CD14-positive monocyte (primary cell): ENCODE measurements around the gene HOXB3. TPM values are rescaled to one million over a fixed set of nuclear protein-coding genes. Genes with fewer than 3 reads are reported as not detected.

Source experiments
- DNase-seq, 3 donors: peaks; one replicate each; pipeline ENCODE4 v3.0.0-alpha.2; 2011 to 2022
- H2AFZ ChIP-seq: 2 replicates; pipeline ENCODE4 v1.6.0; 2012; ENCODE audit warnings: mild to moderate bottlenecking, low read depth, low read length, inconsistent platforms; ENCODE audit not compliant: insufficient read depth, poor library complexity, severe bottlenecking
- H3K27ac ChIP-seq, 2 donors: 1 replicate in 1 of 2; 2 replicates in 1 of 2; pipeline ENCODE4 v1.5.1; 2012 to 2013; ENCODE audit warnings: low read length in 2 of 2, control low read depth in 1 of 2, inconsistent platforms in 1 of 2, low read depth in 1 of 2, mild to moderate bottlenecking in 1 of 2
- H3K27me3 ChIP-seq, 2 donors: one replicate each; pipeline versions ENCODE4 v1.6.0 to v1.6.1; 2011 to 2013; ENCODE audit warnings: low read length in 2 of 2; ENCODE audit not compliant: control insufficient read depth in 2 of 2, insufficient read depth in 2 of 2
- H3K36me3 ChIP-seq, 2 donors: replicated peaks in 1 of 2; 1 replicate in 1 of 2; 2 replicates in 1 of 2; pipeline versions ENCODE4 v1.5.1 to v1.6.1; 2012 to 2013; ENCODE audit warnings: low read length in 2 of 2, control low read depth in 1 of 2, inconsistent platforms in 1 of 2, mild to moderate bottlenecking in 1 of 2; ENCODE audit not compliant: insufficient read depth in 2 of 2, control insufficient read depth in 1 of 2
- H3K4me1 ChIP-seq, 2 donors: 1 replicate in 1 of 2; 2 replicates in 1 of 2; pipeline versions ENCODE4 v1.5.1 to v1.6.1; 2012 to 2013; ENCODE audit warnings: low read length in 2 of 2, control low read depth in 1 of 2, inconsistent platforms in 1 of 2, mild to moderate bottlenecking in 1 of 2, moderate library complexity in 1 of 2; ENCODE audit not compliant: insufficient read depth in 2 of 2, control insufficient read depth in 1 of 2
- H3K4me2 ChIP-seq: replicated peaks from 2 replicates; pipeline ENCODE3; 2012; ENCODE audit warnings: low read length, moderate library complexity, mild to moderate bottlenecking; ENCODE audit not compliant: poor library complexity, severe bottlenecking; ENCODE audit errors: extremely low read depth
- H3K4me3 ChIP-seq, 3 experiments: fragments of 200-600 bp in 1 of 3; sonication (generic) in 1 of 3; replicated peaks in 1 of 3; 1 replicate in 2 of 3; 2 replicates in 1 of 3; pipeline ENCODE4 v1.5.1; 2011 to 2013; ENCODE audit warnings: low read length in 3 of 3, mild to moderate bottlenecking in 3 of 3, control low read depth in 2 of 3, low read depth in 2 of 3, inconsistent platforms in 1 of 3, moderate library complexity in 1 of 3
- H3K79me2 ChIP-seq: 2 replicates; pipeline ENCODE4 v1.6.0; 2012; ENCODE audit warnings: mild to moderate bottlenecking, control low read depth, inconsistent platforms, low read length, moderate library complexity; ENCODE audit not compliant: insufficient read depth
- H3K9ac ChIP-seq: 2 replicates; pipeline ENCODE4 v1.6.0; 2017; ENCODE audit warnings: low read length, mild to moderate bottlenecking; ENCODE audit not compliant: insufficient read depth, poor library complexity, severe bottlenecking
- H3K9me3 ChIP-seq, 2 donors: replicated peaks in 1 of 2; 1 replicate in 1 of 2; 2 replicates in 1 of 2; pipeline versions ENCODE4 v1.5.1 to v1.6.1; 2012 to 2013; ENCODE audit warnings: low read length in 2 of 2, control low read depth in 1 of 2; ENCODE audit not compliant: control insufficient read depth in 1 of 2, insufficient read depth in 1 of 2
- H4K20me1 ChIP-seq: 2 replicates; pipeline ENCODE4 v1.6.0; 2012; ENCODE audit warnings: mild to moderate bottlenecking, low read length, control low read depth, moderate library complexity; ENCODE audit not compliant: insufficient read depth
- H3K27ac Mint-ChIP-seq, 7 donors: one replicate each; pipeline ENCODE4 v1.8.0; 2020; ENCODE audit warnings: mild to moderate bottlenecking in 7 of 7, mixed read lengths in 7 of 7, moderate library complexity in 6 of 7, inconsistent platforms in 2 of 7
- H3K27me3 Mint-ChIP-seq, 3 donors: one replicate each; pipeline ENCODE4 v1.8.0; 2021 to 2022; ENCODE audit warnings: low read depth in 3 of 3, mild to moderate bottlenecking in 3 of 3, mixed read lengths in 3 of 3, moderate library complexity in 3 of 3, inconsistent platforms in 1 of 3
- H3K36me3 Mint-ChIP-seq, 2 donors: one replicate each; pipeline ENCODE4 v1.8.0; 2020; ENCODE audit warnings: mixed read lengths in 2 of 2, inconsistent platforms in 1 of 2, mild to moderate bottlenecking in 1 of 2
- H3K4me1 Mint-ChIP-seq: one replicate; pipeline ENCODE4 v1.8.0; 2020; ENCODE audit warnings: mild to moderate bottlenecking, mixed read lengths
- H3K4me3 Mint-ChIP-seq, 2 donors: one replicate each; pipeline ENCODE4 v1.8.0; 2020; ENCODE audit warnings: mild to moderate bottlenecking in 2 of 2, mixed read lengths in 2 of 2, moderate library complexity in 1 of 2
- H3K9me3 Mint-ChIP-seq, 7 donors: one replicate each; pipeline ENCODE4 v1.8.0; 2020 to 2022; ENCODE audit warnings: mixed read lengths in 7 of 7, mild to moderate bottlenecking in 6 of 7, moderate library complexity in 6 of 7, inconsistent platforms in 2 of 7
- CTCF ChIP-seq: fragments of 200-600 bp; IDR thresholded peaks from one replicate; pipeline ENCODE4 v1.8.0; 2022; ENCODE audit warnings: antibody characterized with exemption, mild to moderate bottlenecking
- WGBS: methylation state at CpG from one replicate; pipeline ENCODE4 v1.1.5; 2013; ENCODE audit warnings: missing lambda C conversion rate; ENCODE audit not compliant: insufficient coverage; 5-methylcytosine and 5-hydroxymethylcytosine counted together
- intact Hi-C, 2 donors: fragments of 100-400 bp; cut with micrococcal nuclease; formaldehyde crosslinking; loops; one replicate each; pipeline versions ENCODE4 v1.15.0 to v1.15.1; 2023
- polyA plus RNA-seq, 3 donors: library from polyadenylated mRNA; depleted of rRNA in 1 of 3; unstranded in 2 of 3; stranded (reverse) in 1 of 3; fragments of 300-500 nt in 2 of 3; fragments of >200 nt in 1 of 3; fragmentation: Illumina TruSeq in 2 of 3; gene quantifications; 1 replicate in 2 of 3; 2 replicates in 1 of 3; pipeline ENCODE4 v1.2.3, GENCODE V29; 2012 to 2021

The HOXB3 gene
- polyA plus RNA-seq, 3 donors = 0.56 TPM; not detected in 2

GRCh38 chr17:48545022-48545375 lies 45.0 kb downstream of the HOXB3 start, which contains the start of gene HOXB2:
TSS of gene HOXB2 (minus strand) at chr17:48545109. CDS start at chr17:48544911, 198 bp downstream.
- Histone ChIP-seq H3K4me2 (peak within 1 kb of the TSS; percentile 73), H3K4me3 (peak within 1 kb of the TSS; percentile 57 to 83 (median 62)), H3K4me1 (peaks cover 41 to 58% of the 10 kb centered on the region in 2 donors), H3K27me3 (peaks cover 35 to 78% of the 10 kb centered on the region in 2 donors), H3K79me2 (no peaks in the 10 kb centered on the region), H4K20me1 (no peaks in the 10 kb centered on the region), H3K27ac (peak within 1 kb of the TSS in 1 of 2 donors; percentile 42), H3K36me3 (no peaks in the 10 kb centered on the region), H2AFZ (peak within 1 kb of the TSS; percentile 97), H3K9ac (peak within 1 kb of the TSS; percentile 57), H3K9me3 (no peaks in the 10 kb centered on the region)
- Mint-ChIP-seq H3K27me3 (peaks cover 78 to 85% (median 83%) of the 10 kb centered on the region in 3 donors), H3K9me3 (peaks cover 0 to 27% (median 18%) of the 10 kb centered on the region in 7 donors), H3K4me3 (peak within 1 kb of the TSS; percentile 81 to 92), H3K4me1 (peaks cover 62% of the 10 kb centered on the region), H3K27ac (peak within 1 kb of the TSS in 6 of 7 donors; percentile 2 to 90 (median 61)), H3K36me3 (peaks cover 5 to 17% of the 10 kb centered on the region in 2 donors)
- intact Hi-C loops = no loop called here
- TF ChIP-seq CTCF = no peak
- no CpG with 5 or more reads among the region's 12 CpGs for WGBS
- no peak for DNase-seq

- H3K4me3 Mint-ChIP-seq = peak overlapping the region; percentile 81 to 92
- intact Hi-C loops = no loop called here
- peak in 2 of 3 donors; percentile 27 to 35 for DNase-seq
- H3K4me1 Mint-ChIP-seq = peaks cover 62% of the 10 kb centered on the region
- peak overlapping the region; percentile 57 for H3K9ac ChIP-seq
- H3K27me3 ChIP-seq = peaks cover 40 to 84% of the 10 kb centered on the region in 2 donors
- TF ChIP-seq CTCF = no peak
- peak overlapping the region; percentile 97 for H2AFZ ChIP-seq
- H3K79me2 ChIP-seq = no peaks in the 10 kb centered on the region
- peak overlapping the region; percentile 57 to 83 (median 62) for H3K4me3 ChIP-seq
- H3K36me3 Mint-ChIP-seq = peaks cover 5 to 17% of the 10 kb centered on the region in 2 donors
- peak overlapping the region; percentile 73 for H3K4me2 ChIP-seq
- H3K9me3 ChIP-seq = no peaks in the 10 kb centered on the region
- H4K20me1 ChIP-seq = no peaks in the 10 kb centered on the region
- peak overlapping the region in 5 of 7 donors; percentile 18 to 90 (median 76) for H3K27ac Mint-ChIP-seq
- H3K4me1 ChIP-seq = peaks cover 41 to 58% of the 10 kb centered on the region in 2 donors
- H3K27ac ChIP-seq = peak overlapping the region in 1 of 2 donors; percentile 42
- H3K36me3 ChIP-seq = no peaks in the 10 kb centered on the region
- H3K27me3 Mint-ChIP-seq = peaks cover 83 to 89% (median 87%) of the 10 kb centered on the region in 3 donors
- H3K9me3 Mint-ChIP-seq = peaks cover 0 to 30% (median 18%) of the 10 kb centered on the region in 7 donors
- 0% methylated on average over 19 of the region's 38 CpGs for WGBS
Observed at GRCh38 chr17:48544349-48545021, 45.6 kb downstream of the HOXB3 start.
